ENCODE data around the gene TJAP1.

DNA sequence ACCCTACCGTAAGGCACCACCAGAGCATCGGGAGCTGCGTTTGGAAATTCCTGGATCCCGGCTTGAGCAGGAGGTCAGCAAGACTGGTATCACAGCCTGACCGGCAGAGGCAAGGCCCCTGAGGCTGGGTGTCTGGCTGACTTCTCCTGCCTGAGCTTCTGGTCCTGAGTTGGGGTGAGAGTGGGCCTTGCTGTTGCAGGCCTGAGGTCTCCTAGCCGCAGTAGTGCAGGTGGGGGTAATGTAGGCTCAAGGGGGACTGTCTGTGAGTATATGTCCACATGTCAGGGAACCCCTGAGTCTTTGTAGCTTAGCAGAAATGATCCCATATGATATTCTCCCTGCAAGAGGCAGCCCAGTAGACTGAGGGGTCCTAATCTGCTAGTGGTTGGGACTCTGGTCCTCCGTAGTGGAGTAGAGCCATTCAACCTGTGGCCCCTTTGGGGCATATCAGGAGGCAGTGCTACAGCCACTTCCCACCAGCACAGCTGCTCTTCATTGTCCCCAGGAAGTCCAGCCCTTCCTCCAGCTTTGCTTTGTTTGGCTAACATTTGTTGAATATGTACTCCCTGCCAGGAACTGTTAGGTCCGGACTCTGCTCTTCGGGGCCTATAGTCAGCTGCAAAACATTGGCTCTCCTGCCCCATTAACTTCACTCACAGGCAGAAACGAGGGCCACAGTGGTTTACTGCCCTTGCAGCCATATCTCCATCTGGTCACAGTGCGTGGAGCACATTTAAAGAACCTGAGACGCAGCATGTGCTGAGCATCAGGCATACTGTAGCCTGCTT lies 21.9 kb downstream of the TJAP1 start:
- TF ChIP-seq, protein P1, sequence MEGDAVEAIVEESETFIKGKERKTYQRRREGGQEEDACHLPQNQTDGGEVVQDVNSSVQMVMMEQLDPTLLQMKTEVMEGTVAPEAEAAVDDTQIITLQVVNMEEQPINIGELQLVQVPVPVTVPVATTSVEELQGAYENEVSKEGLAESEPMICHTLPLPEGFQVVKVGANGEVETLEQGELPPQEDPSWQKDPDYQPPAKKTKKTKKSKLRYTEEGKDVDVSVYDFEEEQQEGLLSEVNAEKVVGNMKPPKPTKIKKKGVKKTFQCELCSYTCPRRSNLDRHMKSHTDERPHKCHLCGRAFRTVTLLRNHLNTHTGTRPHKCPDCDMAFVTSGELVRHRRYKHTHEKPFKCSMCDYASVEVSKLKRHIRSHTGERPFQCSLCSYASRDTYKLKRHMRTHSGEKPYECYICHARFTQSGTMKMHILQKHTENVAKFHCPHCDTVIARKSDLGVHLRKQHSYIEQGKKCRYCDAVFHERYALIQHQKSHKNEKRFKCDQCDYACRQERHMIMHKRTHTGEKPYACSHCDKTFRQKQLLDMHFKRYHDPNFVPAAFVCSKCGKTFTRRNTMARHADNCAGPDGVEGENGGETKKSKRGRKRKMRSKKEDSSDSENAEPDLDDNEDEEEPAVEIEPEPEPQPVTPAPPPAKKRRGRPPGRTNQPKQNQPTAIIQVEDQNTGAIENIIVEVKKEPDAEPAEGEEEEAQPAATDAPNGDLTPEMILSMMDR (IDR thresholded peaks at IDR 0.05; ENCODE audit: low read length), result no peak
- TF ChIP-seq EZH2 (IDR thresholded peaks at IDR 0.05; ENCODE audit: borderline replicate concordance, low read length), result no peak

All from OCI-LY1 (cell line).